K562 (cell line): ENCODE data around the gene DTX4. TPM values are rescaled to one million over a fixed set of nuclear protein-coding genes. Genes with fewer than 3 reads are reported as not detected.

Source experiments
- ATAC-seq: fragments of 200-7000 bp; cut with Tn5 transposase; 3 replicates; pipeline ENCODE4 v1.9.1; 2020; ENCODE audit warnings: moderate library complexity
- BruUV-seq: library from RNA; stranded (reverse); fragments of 400-500 nt; replicated peaks from 2 replicates; lab custom pipeline; 2021; lab: Mats Ljungman, UMichigan
- CTCF ChIA-PET: fragments of 300-600 bp; formaldehyde crosslinking; extraction: SDS; loops from one replicate; lab custom pipeline; 2021; ENCODE audit warnings: low intra/inter-chr PET ratio; lab: Yijun Ruan, JAX
- POLR2A ChIA-PET: fragments of 300-600, 350-650 bp; sonication (Branson Sonifier 250); formaldehyde crosslinking; extraction: SDS; loops from one replicate; lab custom pipeline; 2021; ENCODE audit warnings: antibody characterized with exemption, inconsistent platforms; lab: Yijun Ruan, JAX
- DNase-seq, 4 experiments: peaks; one replicate each; pipeline versions ENCODE4 v3.0.0 to v3.0.0-alpha.2; 2011 to 2018; ENCODE audit warnings: low spot score in 3 of 4, mixed read lengths in 3 of 4; ENCODE audit errors: extremely low read depth in 1 of 4
- FAIRE-seq: peaks from 2 replicates; lab custom pipeline; 2011; peaks lifted over from hg19 to GRCh38; lab: Jason Lieb, UNC
- H2AFZ ChIP-seq: 2 replicates; pipeline ENCODE4 v1.6.0; 2011; ENCODE audit warnings: low read depth, low read length, control low read depth, inconsistent platforms
- H3K27ac ChIP-seq: fragments of 200-600 bp; 3 replicates; pipeline ENCODE4 v1.8.0; 2011; ENCODE audit warnings: low read depth, mild to moderate bottlenecking, control low read depth, inconsistent platforms, low read length, moderate library complexity, mixed read lengths; ENCODE audit errors: extremely low read depth
- H3K27me3 ChIP-seq, 2 experiments: fragments of 300-600 bp in 1 of 2; 2 replicates in 1 of 2; 3 replicates in 1 of 2; pipeline versions ENCODE4 v1.6.0 to v1.8.0; 2011; ENCODE audit warnings: inconsistent platforms in 2 of 2, low read length in 2 of 2, mild to moderate bottlenecking in 1 of 2, mixed read lengths in 1 of 2, moderate library complexity in 1 of 2; ENCODE audit not compliant: control insufficient read depth in 2 of 2, insufficient read depth in 2 of 2
- H3K36me3 ChIP-seq: fragments of 300-600 bp; 3 replicates; pipeline ENCODE4 v1.8.0; 2011; ENCODE audit warnings: mild to moderate bottlenecking, low read length, inconsistent platforms; ENCODE audit not compliant: control insufficient read depth, insufficient read depth
- H3K4me1 ChIP-seq, 2 experiments: fragments of 200-600 bp in 1 of 2; replicated peaks in 1 of 2; 2 replicates in 1 of 2; 3 replicates in 1 of 2; pipeline versions ENCODE4 v1.5.1 to v1.8.0; 2011; ENCODE audit warnings: inconsistent platforms in 2 of 2, low read length in 2 of 2, mild to moderate bottlenecking in 1 of 2, mixed read lengths in 1 of 2, moderate library complexity in 1 of 2; ENCODE audit not compliant: control insufficient read depth in 2 of 2, insufficient read depth in 2 of 2
- H3K4me2 ChIP-seq: 2 replicates; pipeline ENCODE4 v1.6.1; 2011; ENCODE audit warnings: low read length, control low read depth, inconsistent platforms, mixed read lengths; ENCODE audit not compliant: insufficient read depth
- H3K4me3 ChIP-seq: fragments of 200-600 bp; sonication (generic), shearing (Covaris generic); 2 replicates; pipeline ENCODE4 v1.5.1; 2016; ENCODE audit warnings: control low read depth, inconsistent platforms
- H3K79me2 ChIP-seq: fragments of 200-600 bp; 3 replicates; pipeline ENCODE4 v1.8.0; 2011; ENCODE audit warnings: low read length, inconsistent platforms; ENCODE audit not compliant: control insufficient read depth, insufficient read depth
- H3K9ac ChIP-seq, 2 experiments: 2 replicates each; pipeline versions ENCODE4 v1.6.0 to v1.6.1; 2011; ENCODE audit warnings: low read depth in 2 of 2, low read length in 2 of 2, control low read depth in 1 of 2, inconsistent platforms in 1 of 2, mild to moderate bottlenecking in 1 of 2, mixed read lengths in 1 of 2; ENCODE audit not compliant: insufficient read depth in 1 of 2
- H3K9me1 ChIP-seq: one replicate; pipeline ENCODE4 v1.6.0; 2011; ENCODE audit warnings: inconsistent platforms, mild to moderate bottlenecking, low read length, moderate library complexity; ENCODE audit not compliant: control insufficient read depth, insufficient read depth
- H3K9me3 ChIP-seq: replicated peaks from 2 replicates; pipeline ENCODE4 v1.5.1; 2011; ENCODE audit warnings: low read depth, low read length, inconsistent platforms; ENCODE audit not compliant: control insufficient read depth, insufficient read depth
- H4K20me1 ChIP-seq: replicated peaks from 2 replicates; pipeline ENCODE4 v1.6.1; 2011; ENCODE audit warnings: low read length, inconsistent platforms, mixed read lengths; ENCODE audit not compliant: control insufficient read depth, insufficient read depth
- GABPA ChIP-seq: fragments of 200-800 bp; sonication (Bioruptor generic); conservative IDR thresholded peaks from 2 replicates; pipeline ENCODE4 v1.6.1; 2016; ENCODE audit warnings: low read depth, missing genetic modification characterization, missing compliant biosample characterization
- HDGF ChIP-seq: fragments of 450-650 bp; IDR thresholded peaks from 2 replicates; pipeline ENCODE4 v1.6.1; 2016
- JUN ChIP-seq, 2 experiments: sonication (generic) in 1 of 2; formaldehyde crosslinking in 1 of 2; IDR thresholded peaks; 2 replicates each; pipeline versions ENCODE4 v1.6.1 to v1.8.0; 2012 to 2022; ENCODE audit warnings: borderline replicate concordance in 2 of 2, mild to moderate bottlenecking in 2 of 2, improper control_type of control experiment in 1 of 2, low read depth in 1 of 2, low read length in 1 of 2, missing genetic modification reagents in 1 of 2
- LEF1 ChIP-seq: fragments of 450-650 bp; IDR thresholded peaks from 2 replicates; pipeline ENCODE4 v1.6.1; 2016; ENCODE audit warnings: mild to moderate bottlenecking
- MAFK ChIP-seq: IDR thresholded peaks from 2 replicates; pipeline ENCODE4 v1.6.1; 2011; ENCODE audit warnings: low read length, improper control_type of control experiment
- MAZ ChIP-seq, 2 experiments: fragments of 450-650 bp in 1 of 2; sonication (generic) in 1 of 2; formaldehyde crosslinking; IDR thresholded peaks in 1 of 2; conservative IDR thresholded peaks in 1 of 2; 2 replicates each; pipeline versions ENCODE4 v1.4.0 to v1.5.0; 2020; ENCODE audit warnings: mild to moderate bottlenecking in 1 of 2, missing genetic modification reagents in 1 of 2
- MYC ChIP-seq, 2 experiments: fragments of 250-450 bp in 1 of 2; sonication (Bioruptor Pico) in 1 of 2; IDR thresholded peaks; 2 replicates each; pipeline versions ENCODE4 v1.5.1 to v1.6.1; 2012 to 2021; ENCODE audit warnings: low read depth in 2 of 2, borderline replicate concordance in 1 of 2, improper control_type of control experiment in 1 of 2, low read length in 1 of 2, mild to moderate bottlenecking in 1 of 2, moderate library complexity in 1 of 2
- NR1H2 ChIP-seq: sonication (generic); formaldehyde crosslinking; IDR thresholded peaks from 2 replicates; pipeline ENCODE4 v1.4.0; 2020; ENCODE audit warnings: mild to moderate bottlenecking, missing genetic modification reagents
- PHTF2 ChIP-seq: fragments of 250-450 bp; sonication (Bioruptor Pico); IDR thresholded peaks from 2 replicates; pipeline ENCODE4 v1.5.0; 2021; ENCODE audit warnings: mild to moderate bottlenecking
- RBFOX2 ChIP-seq: fragments of 200-400 bp; formaldehyde crosslinking; IDR thresholded peaks from 2 replicates; pipeline ENCODE4 v1.6.1; 2017; ENCODE audit warnings: low read depth, mild to moderate bottlenecking, low read length, moderate library complexity
- RCOR1 ChIP-seq, 2 experiments: IDR thresholded peaks; 2 replicates each; pipeline ENCODE4 v1.6.1; 2012; ENCODE audit warnings: low read depth in 2 of 2, low read length in 2 of 2, borderline replicate concordance in 1 of 2, improper control_type of control experiment in 1 of 2
- SMARCA4 ChIP-seq: fragments of 450-650 bp; IDR thresholded peaks from 2 replicates; pipeline ENCODE4 v1.6.1; 2016
- TAL1 ChIP-seq: fragments of 450-650 bp; IDR thresholded peaks from 2 replicates; pipeline ENCODE4 v1.6.1; 2016; ENCODE audit warnings: mild to moderate bottlenecking
- TFE3 ChIP-seq: fragments of 450-650 bp; formaldehyde crosslinking; IDR thresholded peaks from 2 replicates; pipeline ENCODE4 v1.4.0; 2020; ENCODE audit warnings: mild to moderate bottlenecking, mixed read lengths
- TSC22D4 ChIP-seq: fragments of 450-650 bp; IDR thresholded peaks from 2 replicates; pipeline ENCODE4 v1.6.1; 2016; ENCODE audit warnings: missing genetic modification characterization, missing biosample characterization, control low read depth
- ZC3H11A ChIP-seq: IDR thresholded peaks from 2 replicates; pipeline ENCODE4 v1.6.1; 2012; ENCODE audit warnings: low read depth, low read length, improper control_type of control experiment
- ZFPM2 ChIP-seq: fragments of 250-450 bp; sonication (Bioruptor Pico); IDR thresholded peaks from 2 replicates; pipeline ENCODE4 v1.5.1; 2022; ENCODE audit warnings: mild to moderate bottlenecking
- ZNF395 ChIP-seq: fragments of 200-800 bp; sonication (Bioruptor generic); IDR thresholded peaks from 2 replicates; pipeline ENCODE4 v1.6.1; 2017; ENCODE audit warnings: missing genetic modification characterization, missing compliant biosample characterization
- ZNF76 ChIP-seq: fragments of 250-450 bp; sonication (Bioruptor Pico); IDR thresholded peaks from 2 replicates; pipeline ENCODE4 v1.4.0; 2020; ENCODE audit warnings: mild to moderate bottlenecking, moderate library complexity, borderline replicate concordance
- WGBS: fragments of 100-300 bp; shearing (Covaris generic); methylation state at CpG from one replicate; pipeline ENCODE4 v1.1.6; 2016; ENCODE audit warnings: low coverage, mixed read lengths; ENCODE audit not compliant: insufficient coverage; ENCODE audit errors: missing lambda C conversion rate; 5-methylcytosine and 5-hydroxymethylcytosine counted together
- in situ Hi-C: fragments of 300-500 bp; cut with MboI; formaldehyde crosslinking; loops from 4 replicates; pipeline ENCODE4 v1.15.0; 2018; ENCODE audit warnings: inconsistent platforms, mixed read lengths
- intact Hi-C: fragments of 100-400 bp; cut with micrococcal nuclease; formaldehyde crosslinking; loops from 2 replicates; pipeline ENCODE4 v1.14.2; 2022
- polyA plus RNA-seq, 8 experiments: library from polyadenylated mRNA; depleted of rRNA in 4 of 8; stranded (reverse) in 5 of 8; unstranded in 3 of 8; fragments of >200 nt; fragmentation: Nextera tagmentation in 2 of 8; fragmentation: Illumina TruSeq in 1 of 8; extraction: Ambion mirVana in 2 of 8; extraction: Trizol in 1 of 8; gene quantifications; 2 replicates each; pipeline versions ENCODE4 v1.2.1 to v1.2.3, GENCODE V29; 2011 to 2014; ENCODE audit warnings: inconsistent platforms in 1 of 8, missing spikeins in 1 of 8
- total RNA-seq, 7 experiments: library from RNA; depleted of rRNA in 6 of 7; stranded (reverse); fragments of >200 nt in 6 of 7; fragmentation: Illumina TruSeq in 2 of 7; extraction: Trizol in 2 of 7; gene quantifications; 2 replicates each; pipeline versions ENCODE4 v1.2.1 to v1.2.3, GENCODE V29; 2011 to 2021; ENCODE audit warnings: low replicate concordance in 1 of 7

The DTX4 gene
- total and polyA plus RNA-seq, 9 of the 15 experiments (the other 6 are each of a cell fraction or from before 2014, with no cell fraction given), result 0.03 to 0.47 (median 0.04) TPM; not detected in 4

- TF ChIP-seq MYC (IDR thresholded peaks at IDR 0.05; ENCODE audit: low read depth, low read length), result no peak
- no peak for TF ChIP-seq MYC (CRISPR knock-in tag; IDR thresholded peaks at IDR 0.05; ENCODE audit: borderline replicate concordance, low read depth)
- no peak for TF ChIP-seq JUN (IDR thresholded peaks at IDR 0.05; ENCODE audit: borderline replicate concordance, low read depth, low read length)
- no peak for TF ChIP-seq JUN (CRISPR knock-in tag; IDR thresholded peaks at IDR 0.05; ENCODE audit: borderline replicate concordance)
- no peak for TF ChIP-seq LEF1
- no peak for TF ChIP-seq MAZ (CRISPR knock-in tag; conservative IDR thresholded peaks at IDR 0.05 in 1 of 2, IDR thresholded peaks at IDR 0.05 in 1 of 2)
- no peak for TF ChIP-seq RCOR1 (IDR thresholded peaks at IDR 0.05; ENCODE audit: borderline replicate concordance in 1 of 2, low read depth in 2 of 2, low read length in 2 of 2)
- TF ChIP-seq ZNF76, result no peak
- TF ChIP-seq TSC22D4 (tag), result no peak
- TF ChIP-seq PHTF2 (CRISPR knock-in tag), result no peak
- no peak for TF ChIP-seq TAL1
- no peak for TF ChIP-seq SMARCA4
Observed at GRCh38 chr11:59151761-59152160, 20.2 kb upstream of the DTX4 start (continued).

- CTCF ChIA-PET, result no interaction called here
- WGBS, result 78% methylated on average over 8 of the region's 8 CpGs
- Histone ChIP-seq H3K79me2 (no peaks in the 10 kb centered on the region), H3K9ac (no peak overlapping the region), H2AFZ (no peak overlapping the region), H3K4me2 (no peak overlapping the region), H3K9me3 (no peaks in the 10 kb centered on the region), H3K27ac (no peak overlapping the region), H3K36me3 (peaks cover 24% of the 10 kb centered on the region; the same call in 1 of the 3 replicates), H3K4me1 (no peaks in the 10 kb centered on the region), H3K27me3 (no peaks in the 10 kb centered on the region), H4K20me1 (no peaks in the 10 kb centered on the region), H3K9me1 (no peaks in the 10 kb centered on the region), H3K4me3 (no peak overlapping the region)
- in situ Hi-C loops (no loop called here), intact Hi-C loops (no loop called here)
- no peak for FAIRE-seq
- ATAC-seq, result no peak
- POLR2A ChIA-PET, result no interaction called here
- BruUV-seq, result no TSS peak
- no peak for DNase-seq
- no peak for TF ChIP-seq ZNF395
- TF ChIP-seq ZFPM2 (CRISPR knock-in tag), result no peak
- TF ChIP-seq TFE3 (CRISPR knock-in tag), result no peak
- TF ChIP-seq GABPA, result no peak
- TF ChIP-seq MAFK, result no peak
- no peak for TF ChIP-seq RBFOX2
- no peak for TF ChIP-seq ZC3H11A
- TF ChIP-seq NR1H2 (CRISPR knock-in tag), result no peak
- TF ChIP-seq HDGF, result no peak
Observed at GRCh38 chr11:59152312-59152951, 19.5 kb upstream of the DTX4 start.
